ENCODE measurements around the gene ROCK2. TPM values are rescaled to one million over a fixed set of nuclear protein-coding genes. Genes with fewer than 3 reads are reported as not detected.
A peak's percentile ranks its signal among the peaks of the same experiment; 100 is the strongest.

Gene ROCK2
- total and polyA plus RNA-seq, 2 of the 13 experiments (the other 11 are each of a cell fraction or from before 2014, with no cell fraction given) = 38.1 to 119 TPM

DNA sequence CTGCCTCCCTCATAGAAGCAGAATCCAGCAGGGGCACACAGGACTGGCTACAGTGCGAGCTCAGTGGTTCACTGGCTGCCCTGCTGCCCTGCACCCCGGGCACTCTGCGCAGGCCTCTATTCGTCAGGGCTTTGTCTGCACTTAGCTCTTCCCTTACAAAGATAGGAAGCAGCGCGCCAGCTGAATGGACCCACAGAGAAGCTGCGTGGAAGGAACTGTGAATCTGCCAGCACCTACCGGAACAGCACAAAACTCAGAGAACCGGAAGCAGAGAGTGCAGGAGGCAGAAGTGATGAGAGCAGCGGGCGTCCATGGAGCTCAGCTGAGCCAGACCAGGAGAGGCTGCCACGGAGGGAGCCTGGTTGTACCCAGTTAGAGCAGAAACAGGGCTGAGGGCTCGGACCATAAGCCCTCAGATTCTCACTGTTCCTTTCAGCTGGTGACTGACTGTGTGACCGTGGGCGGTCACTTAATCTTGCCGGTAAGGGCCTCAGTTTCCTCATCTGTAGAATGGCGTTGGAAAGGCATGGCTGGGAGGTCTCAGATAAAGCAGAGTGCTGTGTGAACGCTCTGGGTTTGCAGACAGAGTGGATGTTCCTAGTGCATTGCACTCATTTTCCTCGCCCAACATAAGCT, 212.3 kb downstream of the ROCK2 start:
- Histone ChIP-seq H3K9ac (ENCODE audit: insufficient read depth, low read depth, low read length) (no peak overlapping the region; the same call in 1 of the 2 replicates), H3K9me3 (ENCODE audit: low read length) (no peaks in the 10 kb centered on the region), H3K79me2 (ENCODE audit: insufficient read depth, low read length) (no peaks in the 10 kb centered on the region), H3K27ac (ENCODE audit: extremely low read length, insufficient read depth, low read length) (no peak overlapping the region), H3K4me3 (replicated peaks in 1 of 3; ENCODE audit: insufficient read depth in 1 of 3, low read depth in 2 of 3, low read length in 3 of 3) (peak overlapping the region; percentile 8 to 85 (median 60); a peak in 3 of 6 replicates), H3K4me1 (ENCODE audit: insufficient read depth, low read length) (peaks cover 59% of the 10 kb centered on the region), H3K36me3 (replicated peaks in 1 of 2; ENCODE audit: control insufficient read depth in 1 of 2, insufficient read depth in 2 of 2, low read length in 2 of 2) (no peaks in the 10 kb centered on the region), H3K27me3 (ENCODE audit: control insufficient read depth in 1 of 2, insufficient read depth in 2 of 2, low read length in 2 of 2) (peaks cover 2 to 22% of the 10 kb centered on the region in 2 experiments; a peak in 3 of 5 replicates), H4K20me1 (ENCODE audit: insufficient read depth, low read length) (no peaks in the 10 kb centered on the region), H3K4me2 (ENCODE audit: low read depth, low read length) (peak overlapping the region; percentile 99), H2AFZ (ENCODE audit: low read length) (peak overlapping the region; percentile 57)
- WGBS (ENCODE audit: low lambda C conversion rate) = 62% methylated on average over 19 of the region's 19 CpGs
- FAIRE-seq = no peak
- CTCF ChIA-PET (ENCODE audit: low intra/inter-chr PET ratio, low total read pairs) = interaction anchor here (0.8 to 1.4 kb wide), 8 partner anchors 23 to 550 kb away, joined by 3 to 11 read pairs (median 3); partner anchors contain the start of gene SLC66A3
- BruUV-seq (replicated peaks) = no TSS peak
- ATAC-seq = no peak
- POLR2A ChIA-PET = interaction anchor here (0.8 to 2.2 kb wide), 7 partner anchors 23 to 334 kb away, joined by 3 to 19 read pairs (median 7); partner anchors contain the start of genes E2F6, ROCK2 and SLC66A3
- DNase-seq (ENCODE audit: low spot score) = no peak
- intact Hi-C loops (cut with micrococcal nuclease; ENCODE audit: unreplicated experiment) (loop anchor here (2.0 to 10.0 kb wide), 6 partner anchors 23 to 450 kb away; partner anchors contain the start of genes ROCK2 and SLC66A3), in situ Hi-C loops (cut with HindIII; ENCODE audit: extremely low pct_ligation_motif_present, low pct_unique_long_range_greater_than_20kb) (loop anchor here (5.0 to 10.0 kb wide), 2 partner anchors 315 to 453 kb away; no protein-coding TSS in a partner anchor)
- TF ChIP-seq ZNF563 (CRISPR knock-in tag; IDR thresholded peaks at IDR 0.05) (peak; percentile 1; the same call in 1 of the 2 replicates), NRL (CRISPR knock-in tag; IDR thresholded peaks at IDR 0.05; ENCODE audit: borderline replicate concordance) (peak; percentile 46; the same call in 1 of the 2 replicates), ZNF746 (CRISPR knock-in tag; IDR thresholded peaks at IDR 0.05) (0 out of 2 replicates have a peak, but pooled peaks have one; percentile 15), ZNF629 (CRISPR knock-in tag; conservative IDR thresholded peaks at IDR 0.05) (peak; percentile 95), ZNF18 (CRISPR knock-in tag; IDR thresholded peaks at IDR 0.05; ENCODE audit: insufficient replicate concordance) (peak; percentile 57), YEATS4 (CRISPR knock-in tag; IDR thresholded peaks at IDR 0.05; ENCODE audit: borderline replicate concordance) (0 out of 2 replicates have a peak, but pooled peaks have one; percentile 18), ZNF205 (CRISPR knock-in tag; IDR thresholded peaks at IDR 0.05) (0 out of 2 replicates have a peak, but pooled peaks have one; percentile 1), ZNF558 (CRISPR knock-in tag; IDR thresholded peaks at IDR 0.05; ENCODE audit: borderline replicate concordance) (peak; percentile 22; the same call in 1 of the 2 replicates), IKZF4 (CRISPR knock-in tag; IDR thresholded peaks at IDR 0.05; ENCODE audit: borderline replicate concordance, low read depth, not compliant biosample characterization) (peak; percentile 14)
- TF ChIP-seq, protein P1, sequence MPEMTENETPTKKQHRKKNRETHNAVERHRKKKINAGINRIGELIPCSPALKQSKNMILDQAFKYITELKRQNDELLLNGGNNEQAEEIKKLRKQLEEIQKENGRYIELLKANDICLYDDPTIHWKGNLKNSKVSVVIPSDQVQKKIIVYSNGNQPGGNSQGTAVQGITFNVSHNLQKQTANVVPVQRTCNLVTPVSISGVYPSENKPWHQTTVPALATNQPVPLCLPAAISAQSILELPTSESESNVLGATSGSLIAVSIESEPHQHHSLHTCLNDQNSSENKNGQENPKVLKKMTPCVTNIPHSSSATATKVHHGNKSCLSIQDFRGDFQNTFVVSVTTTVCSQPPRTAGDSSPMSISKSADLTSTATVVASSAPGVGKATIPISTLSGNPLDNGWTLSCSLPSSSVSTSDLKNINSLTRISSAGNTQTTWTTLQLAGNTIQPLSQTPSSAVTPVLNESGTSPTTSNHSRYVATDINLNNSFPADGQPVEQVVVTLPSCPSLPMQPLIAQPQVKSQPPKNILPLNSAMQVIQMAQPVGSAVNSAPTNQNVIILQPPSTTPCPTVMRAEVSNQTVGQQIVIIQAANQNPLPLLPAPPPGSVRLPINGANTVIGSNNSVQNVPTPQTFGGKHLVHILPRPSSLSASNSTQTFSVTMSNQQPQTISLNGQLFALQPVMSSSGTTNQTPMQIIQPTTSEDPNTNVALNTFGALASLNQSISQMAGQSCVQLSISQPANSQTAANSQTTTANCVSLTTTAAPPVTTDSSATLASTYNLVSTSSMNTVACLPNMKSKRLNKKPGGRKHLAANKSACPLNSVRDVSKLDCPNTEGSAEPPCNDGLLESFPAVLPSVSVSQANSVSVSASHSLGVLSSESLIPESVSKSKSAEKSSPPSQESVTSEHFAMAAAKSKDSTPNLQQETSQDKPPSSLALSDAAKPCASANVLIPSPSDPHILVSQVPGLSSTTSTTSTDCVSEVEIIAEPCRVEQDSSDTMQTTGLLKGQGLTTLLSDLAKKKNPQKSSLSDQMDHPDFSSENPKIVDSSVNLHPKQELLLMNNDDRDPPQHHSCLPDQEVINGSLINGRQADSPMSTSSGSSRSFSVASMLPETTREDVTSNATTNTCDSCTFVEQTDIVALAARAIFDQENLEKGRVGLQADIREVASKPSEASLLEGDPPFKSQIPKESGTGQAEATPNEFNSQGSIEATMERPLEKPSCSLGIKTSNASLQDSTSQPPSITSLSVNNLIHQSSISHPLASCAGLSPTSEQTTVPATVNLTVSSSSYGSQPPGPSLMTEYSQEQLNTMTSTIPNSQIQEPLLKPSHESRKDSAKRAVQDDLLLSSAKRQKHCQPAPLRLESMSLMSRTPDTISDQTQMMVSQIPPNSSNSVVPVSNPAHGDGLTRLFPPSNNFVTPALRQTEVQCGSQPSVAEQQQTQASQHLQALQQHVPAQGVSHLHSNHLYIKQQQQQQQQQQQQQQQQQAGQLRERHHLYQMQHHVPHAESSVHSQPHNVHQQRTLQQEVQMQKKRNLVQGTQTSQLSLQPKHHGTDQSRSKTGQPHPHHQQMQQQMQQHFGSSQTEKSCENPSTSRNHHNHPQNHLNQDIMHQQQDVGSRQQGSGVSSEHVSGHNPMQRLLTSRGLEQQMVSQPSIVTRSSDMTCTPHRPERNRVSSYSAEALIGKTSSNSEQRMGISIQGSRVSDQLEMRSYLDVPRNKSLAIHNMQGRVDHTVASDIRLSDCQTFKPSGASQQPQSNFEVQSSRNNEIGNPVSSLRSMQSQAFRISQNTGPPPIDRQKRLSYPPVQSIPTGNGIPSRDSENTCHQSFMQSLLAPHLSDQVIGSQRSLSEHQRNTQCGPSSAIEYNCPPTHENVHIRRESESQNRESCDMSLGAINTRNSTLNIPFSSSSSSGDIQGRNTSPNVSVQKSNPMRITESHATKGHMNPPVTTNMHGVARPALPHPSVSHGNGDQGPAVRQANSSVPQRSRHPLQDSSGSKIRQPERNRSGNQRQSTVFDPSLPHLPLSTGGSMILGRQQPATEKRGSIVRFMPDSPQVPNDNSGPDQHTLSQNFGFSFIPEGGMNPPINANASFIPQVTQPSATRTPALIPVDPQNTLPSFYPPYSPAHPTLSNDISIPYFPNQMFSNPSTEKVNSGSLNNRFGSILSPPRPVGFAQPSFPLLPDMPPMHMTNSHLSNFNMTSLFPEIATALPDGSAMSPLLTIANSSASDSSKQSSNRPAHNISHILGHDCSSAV (CRISPR knock-in tag; IDR thresholded peaks at IDR 0.05; ENCODE audit: borderline replicate concordance) = peak; percentile 9; the same call in 1 of the 2 replicates

All from HepG2 (cell line).